HL-60 (cell line): ENCODE data around the gene CTAGE9.

Experiments
- CTCF ChIP-seq: IDR thresholded peaks from one replicate; pipeline ENCODE4 v1.5.1; 2011; ENCODE audit warnings: low read length, control low read depth, inconsistent platforms; ENCODE audit not compliant: insufficient read depth
- GABPA ChIP-seq: IDR thresholded peaks from 2 replicates; pipeline ENCODE4 v1.6.1; 2012; ENCODE audit warnings: low read depth
- POLR2AphosphoS5 ChIP-seq: IDR thresholded peaks from 2 replicates; pipeline ENCODE4 v1.6.1; 2012; ENCODE audit warnings: low read depth
- SPI1 ChIP-seq: IDR thresholded peaks from 2 replicates; pipeline ENCODE4 v1.6.1; 2012; ENCODE audit warnings: low read depth, mild to moderate bottlenecking, borderline replicate concordance
- TF ChIP-seq, protein P1 (sequence below): IDR thresholded peaks from 2 replicates; pipeline ENCODE4 v1.6.1; 2012; ENCODE audit warnings: low read depth; ENCODE audit not compliant: insufficient replicate concordance

GRCh38 chr6:131755597-131755996 lies 44.8 kb upstream of the CTAGE9 start:
- no peak for TF ChIP-seq GABPA
- TF ChIP-seq CTCF = no peak
- TF ChIP-seq, protein P1, sequence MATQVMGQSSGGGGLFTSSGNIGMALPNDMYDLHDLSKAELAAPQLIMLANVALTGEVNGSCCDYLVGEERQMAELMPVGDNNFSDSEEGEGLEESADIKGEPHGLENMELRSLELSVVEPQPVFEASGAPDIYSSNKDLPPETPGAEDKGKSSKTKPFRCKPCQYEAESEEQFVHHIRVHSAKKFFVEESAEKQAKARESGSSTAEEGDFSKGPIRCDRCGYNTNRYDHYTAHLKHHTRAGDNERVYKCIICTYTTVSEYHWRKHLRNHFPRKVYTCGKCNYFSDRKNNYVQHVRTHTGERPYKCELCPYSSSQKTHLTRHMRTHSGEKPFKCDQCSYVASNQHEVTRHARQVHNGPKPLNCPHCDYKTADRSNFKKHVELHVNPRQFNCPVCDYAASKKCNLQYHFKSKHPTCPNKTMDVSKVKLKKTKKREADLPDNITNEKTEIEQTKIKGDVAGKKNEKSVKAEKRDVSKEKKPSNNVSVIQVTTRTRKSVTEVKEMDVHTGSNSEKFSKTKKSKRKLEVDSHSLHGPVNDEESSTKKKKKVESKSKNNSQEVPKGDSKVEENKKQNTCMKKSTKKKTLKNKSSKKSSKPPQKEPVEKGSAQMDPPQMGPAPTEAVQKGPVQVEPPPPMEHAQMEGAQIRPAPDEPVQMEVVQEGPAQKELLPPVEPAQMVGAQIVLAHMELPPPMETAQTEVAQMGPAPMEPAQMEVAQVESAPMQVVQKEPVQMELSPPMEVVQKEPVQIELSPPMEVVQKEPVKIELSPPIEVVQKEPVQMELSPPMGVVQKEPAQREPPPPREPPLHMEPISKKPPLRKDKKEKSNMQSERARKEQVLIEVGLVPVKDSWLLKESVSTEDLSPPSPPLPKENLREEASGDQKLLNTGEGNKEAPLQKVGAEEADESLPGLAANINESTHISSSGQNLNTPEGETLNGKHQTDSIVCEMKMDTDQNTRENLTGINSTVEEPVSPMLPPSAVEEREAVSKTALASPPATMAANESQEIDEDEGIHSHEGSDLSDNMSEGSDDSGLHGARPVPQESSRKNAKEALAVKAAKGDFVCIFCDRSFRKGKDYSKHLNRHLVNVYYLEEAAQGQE = no peak
- TF ChIP-seq POLR2AphosphoS5 = no peak
- TF ChIP-seq SPI1 = no peak
